ENCODE measurements around the gene FAAP100. TPM values are rescaled to one million over a fixed set of nuclear protein-coding genes. Genes with fewer than 3 reads are reported as not detected.
A peak's percentile ranks its signal among the peaks of the same experiment; 100 is the strongest.
"Not testable (repeated sequence)": the region's sequence is repeated elsewhere in the genome, so short reads cannot be mapped to it uniquely, and the experiment has no call there.

Gene FAAP100
- total and polyA plus RNA-seq, 3 experiments from 2014 or later = 19.2 to 55.3 (median 52.5) TPM

- no peak overlapping the region for H3K27ac ChIP-seq (ENCODE audit: low read depth, low read length)
- ChIA-PET POLR2A (no interaction called here), CTCF (no interaction called here)
- no peaks in the 10 kb centered on the region for H3K9me3 ChIP-seq (ENCODE audit: low read length)
- Mint-ChIP-seq H3K9me3 (no peaks in the 10 kb centered on the region), H3K27ac (peak overlapping the region in 1 of 8 donors; percentile 83), H3K36me3 (peaks cover 10 to 82% (median 18%) of the 10 kb centered on the region in 3 donors), H3K4me1 (no peaks in the 10 kb centered on the region), H3K4me3 (no peak overlapping the region), H3K27me3 (no peaks in the 10 kb centered on the region)
- H3K27me3 ChIP-seq (ENCODE audit: insufficient read depth, low read length, poor library complexity, severe bottlenecking) = no peaks in the 10 kb centered on the region
- H3K4me1 ChIP-seq (ENCODE audit: insufficient read depth, low read length) = no peaks in the 10 kb centered on the region
- H3K36me3 ChIP-seq (ENCODE audit: insufficient read depth, low read length) = peaks cover 50% of the 10 kb centered on the region
- DNase-seq = no peak
- H3K4me3 ChIP-seq (ENCODE audit: low read length) = no peak overlapping the region
Measured at GRCh38 chr17:81589612-81590011, 37.5 kb upstream of the FAAP100 start.

DNA sequence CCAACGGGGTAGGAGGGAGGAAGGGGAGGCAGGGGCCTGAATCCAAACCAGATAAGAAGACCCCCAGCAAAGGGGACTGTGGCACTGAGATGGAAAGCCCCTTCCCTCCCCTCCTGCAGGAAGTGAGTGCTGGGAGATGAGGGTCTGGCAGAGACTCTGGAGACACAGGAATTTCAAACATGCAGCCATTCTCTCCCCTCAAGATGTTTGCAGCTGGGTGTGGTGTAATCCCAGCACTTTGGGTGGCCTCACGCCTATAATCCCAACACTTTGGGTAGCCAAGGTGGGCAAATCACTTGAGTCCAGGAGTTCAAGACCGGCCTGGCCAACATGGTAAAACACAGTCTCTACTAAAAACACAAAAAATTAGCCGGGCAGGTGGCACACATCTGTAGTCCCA is 33.9 kb upstream of the FAAP100 start:
- POLR2A ChIA-PET = no interaction called here
- DNase-seq = no peak
- Histone ChIP-seq H3K27me3 (ENCODE audit: insufficient read depth, low read length, poor library complexity, severe bottlenecking) (no peaks in the 10 kb centered on the region), H3K36me3 (ENCODE audit: insufficient read depth, low read length) (peaks cover 49% of the 10 kb centered on the region), H3K4me3 (ENCODE audit: low read length) (no peak overlapping the region), H3K27ac (ENCODE audit: low read depth, low read length) (no peak overlapping the region), H3K4me1 (ENCODE audit: insufficient read depth, low read length) (no peaks in the 10 kb centered on the region), H3K9me3 (ENCODE audit: low read length) (no peaks in the 10 kb centered on the region)
- no peak overlapping the region for H3K4me3 Mint-ChIP-seq
- no peak overlapping the region for H3K27ac Mint-ChIP-seq
- CTCF ChIA-PET = no interaction called here
- no peaks in the 10 kb centered on the region for H3K4me1 Mint-ChIP-seq
- no peaks in the 10 kb centered on the region for H3K9me3 Mint-ChIP-seq
- no peaks in the 10 kb centered on the region for H3K27me3 Mint-ChIP-seq
- H3K36me3 Mint-ChIP-seq = peaks cover 3 to 86% (median 15%) of the 10 kb centered on the region in 3 donors

DNA sequence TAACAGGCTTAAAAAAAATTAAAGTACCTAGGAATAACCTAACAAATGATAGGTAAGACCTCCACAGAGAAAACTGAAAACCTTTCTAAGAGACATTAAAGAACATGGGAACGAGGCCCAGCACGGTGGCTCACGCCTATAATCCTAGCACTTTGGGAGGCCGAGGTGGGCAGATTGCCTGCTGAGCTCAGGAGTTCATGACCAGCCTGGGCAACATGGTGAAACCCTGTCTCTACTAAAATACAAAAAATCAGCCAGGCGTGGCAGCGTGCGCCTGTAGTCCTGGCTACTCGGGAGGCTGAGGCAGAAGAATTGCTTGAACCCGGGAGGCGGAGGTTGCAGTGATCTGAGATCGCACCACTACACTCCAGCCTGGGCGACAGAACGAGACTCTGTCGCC is 32.6 kb upstream of the FAAP100 start:
- H3K27me3 ChIP-seq (ENCODE audit: insufficient read depth, low read length, poor library complexity, severe bottlenecking); H3K4me3 ChIP-seq (ENCODE audit: low read length); H3K4me3 Mint-ChIP-seq; H3K4me1 Mint-ChIP-seq; H3K9me3 Mint-ChIP-seq; H3K27ac Mint-ChIP-seq; H3K9me3 ChIP-seq (ENCODE audit: low read length); DNase-seq; H3K4me1 ChIP-seq (ENCODE audit: insufficient read depth, low read length); CTCF ChIA-PET; H3K27me3 Mint-ChIP-seq; H3K27ac ChIP-seq (ENCODE audit: low read depth, low read length): not testable (repeated sequence)
- peaks cover 44% of the 10 kb centered on the region for H3K36me3 ChIP-seq (ENCODE audit: insufficient read depth, low read length)
- H3K36me3 Mint-ChIP-seq = peaks cover 3 to 84% (median 15%) of the 10 kb centered on the region in 3 donors
- POLR2A ChIA-PET = interaction anchor here (0.5 kb wide), 1 partner anchor 78 kb away, joined by 3 read pairs; no protein-coding TSS in a partner anchor

GRCh38 chr17:81583589-81584342 is 31.6 kb upstream of the FAAP100 start:
- Mint-ChIP-seq H3K27me3 (no peaks in the 10 kb centered on the region), H3K36me3 (peaks cover 3 to 80% (median 16%) of the 10 kb centered on the region in 3 donors), H3K4me1 (peaks cover 0 to 3% (median 0%) of the 10 kb centered on the region in 3 donors), H3K27ac (no peak overlapping the region), H3K9me3 (no peaks in the 10 kb centered on the region), H3K4me3 (no peak overlapping the region)
- Histone ChIP-seq H3K27me3 (ENCODE audit: insufficient read depth, low read length, poor library complexity, severe bottlenecking) (no peaks in the 10 kb centered on the region), H3K9me3 (ENCODE audit: low read length) (no peaks in the 10 kb centered on the region), H3K36me3 (ENCODE audit: insufficient read depth, low read length) (peaks cover 38% of the 10 kb centered on the region), H3K4me3 (ENCODE audit: low read length) (no peak overlapping the region), H3K4me1 (ENCODE audit: insufficient read depth, low read length) (no peaks in the 10 kb centered on the region), H3K27ac (ENCODE audit: low read depth, low read length) (no peak overlapping the region)
- POLR2A ChIA-PET = no interaction called here
- CTCF ChIA-PET = no interaction called here
- no peak for DNase-seq

DNA sequence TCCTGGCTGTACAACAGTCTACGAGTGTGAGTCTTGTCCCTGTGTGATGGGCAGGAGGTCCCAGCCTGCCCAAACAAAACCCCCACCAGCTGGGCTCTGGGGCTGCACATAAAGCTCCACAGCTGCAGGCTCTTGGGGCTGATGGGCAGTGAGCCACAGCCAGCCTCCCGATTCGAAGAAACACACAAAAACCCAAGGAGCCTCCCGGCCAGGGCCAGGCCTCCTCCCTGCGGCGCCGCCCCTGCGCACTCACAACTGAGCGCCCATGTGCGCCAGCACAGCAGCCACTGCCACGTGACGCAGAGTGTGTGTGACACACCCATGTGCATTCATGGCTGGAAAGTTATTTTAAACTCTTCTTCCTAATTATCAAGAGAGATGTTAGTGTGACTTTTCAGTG is 30.6 kb upstream of the FAAP100 start:
- no peaks in the 10 kb centered on the region for H3K9me3 Mint-ChIP-seq
- no peak for DNase-seq
- ChIA-PET CTCF (no interaction called here), POLR2A (no interaction called here)
- Histone ChIP-seq H3K9me3 (ENCODE audit: low read length) (no peaks in the 10 kb centered on the region), H3K27ac (ENCODE audit: low read depth, low read length) (no peak overlapping the region), H3K4me3 (ENCODE audit: low read length) (no peak overlapping the region), H3K27me3 (ENCODE audit: insufficient read depth, low read length, poor library complexity, severe bottlenecking) (no peaks in the 10 kb centered on the region), H3K4me1 (ENCODE audit: insufficient read depth, low read length) (no peaks in the 10 kb centered on the region), H3K36me3 (ENCODE audit: insufficient read depth, low read length) (peaks cover 28% of the 10 kb centered on the region)
- no peak overlapping the region for H3K4me3 Mint-ChIP-seq
- H3K4me1 Mint-ChIP-seq = peaks cover 3 to 8% (median 4%) of the 10 kb centered on the region in 3 donors
- peaks cover 3 to 79% (median 11%) of the 10 kb centered on the region in 3 donors for H3K36me3 Mint-ChIP-seq
- no peak overlapping the region for H3K27ac Mint-ChIP-seq
- no peaks in the 10 kb centered on the region for H3K27me3 Mint-ChIP-seq

DNA sequence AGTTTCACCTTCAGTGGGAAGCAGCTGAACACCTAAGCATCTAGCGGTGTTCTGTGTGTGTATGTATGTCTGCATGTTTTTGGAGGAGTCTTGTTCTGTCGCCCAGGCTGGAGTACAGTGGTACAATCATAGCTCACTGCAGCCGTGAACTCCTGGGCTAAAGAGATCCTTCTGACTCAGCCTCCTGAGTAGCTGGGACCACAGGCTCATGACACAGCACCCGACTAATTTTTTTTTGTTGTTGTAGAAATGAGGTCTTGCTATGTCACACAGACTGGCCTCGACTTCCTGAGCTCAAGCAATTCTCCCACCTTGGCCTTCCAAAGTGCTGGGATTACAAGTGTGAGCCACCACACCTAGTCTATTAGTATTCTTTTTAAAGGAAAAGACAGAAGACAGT is 30.2 kb upstream of the FAAP100 start:
- Mint-ChIP-seq H3K4me1 (peaks cover 4 to 13% (median 8%) of the 10 kb centered on the region in 3 donors), H3K4me3 (no peak overlapping the region), H3K9me3 (no peaks in the 10 kb centered on the region), H3K36me3 (peaks cover 3 to 81% (median 11%) of the 10 kb centered on the region in 3 donors), H3K27me3 (no peaks in the 10 kb centered on the region), H3K27ac (no peak overlapping the region)
- POLR2A ChIA-PET = no interaction called here
- Histone ChIP-seq H3K4me3 (ENCODE audit: low read length) (no peak overlapping the region), H3K27me3 (ENCODE audit: insufficient read depth, low read length, poor library complexity, severe bottlenecking) (no peaks in the 10 kb centered on the region), H3K27ac (ENCODE audit: low read depth, low read length) (no peak overlapping the region), H3K4me1 (ENCODE audit: insufficient read depth, low read length) (no peaks in the 10 kb centered on the region), H3K36me3 (ENCODE audit: insufficient read depth, low read length) (peaks cover 28% of the 10 kb centered on the region), H3K9me3 (ENCODE audit: low read length) (no peaks in the 10 kb centered on the region)
- DNase-seq = no peak
- CTCF ChIA-PET = interaction anchor here (0.6 kb wide), 1 partner anchor 27 kb away, joined by 3 read pairs; no protein-coding TSS in a partner anchor

DNA sequence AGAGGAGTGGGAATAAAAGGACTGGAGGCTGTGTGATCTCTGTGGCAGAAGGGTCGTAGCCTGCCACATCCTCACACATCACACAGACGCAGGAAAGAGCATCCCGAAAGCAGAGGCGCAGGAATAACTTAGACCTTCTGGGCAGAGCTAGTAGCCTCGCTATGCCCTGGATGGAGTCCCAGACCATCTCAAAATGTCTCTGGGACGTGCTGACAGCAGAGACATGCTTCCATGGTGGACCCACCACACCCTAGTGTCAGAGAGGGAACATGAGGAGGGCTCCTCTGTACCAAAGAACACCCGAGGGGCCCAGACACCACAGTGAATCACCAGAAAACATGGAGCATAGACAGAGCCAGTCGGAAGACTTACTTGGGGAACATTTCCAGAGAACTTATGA is 29.6 kb upstream of the FAAP100 start:
- Histone ChIP-seq H3K4me1 (ENCODE audit: insufficient read depth, low read length) (no peaks in the 10 kb centered on the region), H3K27ac (ENCODE audit: low read depth, low read length) (no peak overlapping the region), H3K36me3 (ENCODE audit: insufficient read depth, low read length) (peaks cover 26% of the 10 kb centered on the region), H3K27me3 (ENCODE audit: insufficient read depth, low read length, poor library complexity, severe bottlenecking) (no peaks in the 10 kb centered on the region), H3K9me3 (ENCODE audit: low read length) (no peaks in the 10 kb centered on the region), H3K4me3 (ENCODE audit: low read length) (no peak overlapping the region)
- H3K9me3 Mint-ChIP-seq = no peaks in the 10 kb centered on the region
- no peak for DNase-seq
- ChIA-PET CTCF (interaction anchor here (0.6 kb wide), 1 partner anchor 27 kb away, joined by 3 read pairs; no protein-coding TSS in a partner anchor), POLR2A (no interaction called here)
- peak overlapping the region in 3 of 8 donors; percentile 64 to 81 (median 69) for H3K27ac Mint-ChIP-seq
- H3K36me3 Mint-ChIP-seq = peaks cover 2 to 83% (median 11%) of the 10 kb centered on the region in 3 donors
- H3K27me3 Mint-ChIP-seq = no peaks in the 10 kb centered on the region
- no peak overlapping the region for H3K4me3 Mint-ChIP-seq
- H3K4me1 Mint-ChIP-seq = peaks cover 5 to 15% (median 10%) of the 10 kb centered on the region in 3 donors

DNA sequence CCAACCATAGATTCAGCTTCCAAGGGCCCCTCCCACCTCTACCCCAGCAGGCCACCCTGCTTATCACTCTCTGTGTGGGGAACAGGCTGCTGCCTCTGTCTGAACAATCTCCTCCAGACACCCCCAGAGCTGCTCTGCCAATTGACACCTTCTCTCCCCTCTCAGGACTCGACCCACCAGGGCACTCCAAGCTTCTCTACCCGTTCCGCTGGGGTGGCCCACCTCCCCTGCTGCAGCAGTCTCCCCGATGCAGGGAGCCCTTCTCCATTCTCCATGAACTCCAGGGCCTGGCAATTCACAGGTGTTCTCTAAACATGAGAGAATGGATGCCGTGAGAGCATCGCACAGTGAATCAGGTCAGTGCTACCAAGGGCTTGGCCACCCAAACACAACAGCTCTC is 28.3 kb upstream of the FAAP100 start:
- peak overlapping the region in 3 of 8 donors; percentile 42 to 90 (median 50) for H3K27ac Mint-ChIP-seq
- H3K4me1 Mint-ChIP-seq = peaks cover 5 to 15% (median 10%) of the 10 kb centered on the region in 3 donors
- no peak overlapping the region for H3K4me3 ChIP-seq (ENCODE audit: low read length)
- peaks cover 21% of the 10 kb centered on the region for H3K36me3 ChIP-seq (ENCODE audit: insufficient read depth, low read length)
- ChIA-PET CTCF (no interaction called here), POLR2A (no interaction called here)
- no peak for DNase-seq
- peaks cover 0 to 81% (median 8%) of the 10 kb centered on the region in 3 donors for H3K36me3 Mint-ChIP-seq
- H3K27ac ChIP-seq (ENCODE audit: low read depth, low read length) = no peak overlapping the region
- H3K9me3 Mint-ChIP-seq = no peaks in the 10 kb centered on the region
- no peaks in the 10 kb centered on the region for H3K27me3 ChIP-seq (ENCODE audit: insufficient read depth, low read length, poor library complexity, severe bottlenecking)
- H3K9me3 ChIP-seq (ENCODE audit: low read length) = no peaks in the 10 kb centered on the region
- no peaks in the 10 kb centered on the region for H3K4me1 ChIP-seq (ENCODE audit: insufficient read depth, low read length)
- H3K4me3 Mint-ChIP-seq = no peak overlapping the region
- H3K27me3 Mint-ChIP-seq = no peaks in the 10 kb centered on the region

Data from CD8-positive, alpha-beta memory T cell (primary cell).